ENCODE measurements around the gene DENND4A. TPM values are rescaled to one million over a fixed set of nuclear protein-coding genes. Genes with fewer than 3 reads are reported as not detected.
"Not testable (repeated sequence)": the region's sequence is repeated elsewhere in the genome, so short reads cannot be mapped to it uniquely, and the experiment has no call there.

The DENND4A gene
- total and polyA plus RNA-seq, 4 donors, result 25.0 to 69.6 (median 38.7) TPM

DNA sequence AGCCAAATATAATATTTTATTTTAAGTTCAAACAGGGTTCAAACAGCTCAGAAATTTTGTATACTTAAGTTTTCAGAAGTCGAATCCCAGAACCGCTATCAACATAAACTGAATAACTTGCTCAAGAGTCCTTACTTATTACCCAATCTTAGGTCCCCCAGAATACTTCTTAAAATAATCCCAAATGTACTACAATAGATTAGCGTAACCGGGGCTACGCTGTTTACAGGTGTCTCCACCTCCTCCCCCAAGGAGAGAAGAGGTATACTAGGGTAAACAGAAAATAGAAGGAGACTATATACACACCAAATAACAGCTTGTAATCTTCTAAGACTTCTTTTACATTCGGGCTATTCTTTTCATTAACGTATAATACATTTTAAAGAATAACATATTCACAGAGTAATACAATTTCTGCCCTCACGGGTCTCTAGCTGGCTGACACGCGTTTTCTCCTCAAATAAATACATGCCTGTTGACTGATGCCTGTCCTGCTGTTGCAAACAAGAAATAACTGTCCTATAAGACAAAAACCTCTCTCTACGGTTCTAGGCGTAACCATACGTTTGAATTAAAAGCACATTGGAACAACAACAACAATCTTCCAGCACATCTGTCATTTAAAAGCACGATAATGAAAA lies 1.3 kb downstream of the DENND4A start:
- WGBS (ENCODE audit: insufficient coverage), result 0% methylated on average over 7 of the region's 14 CpGs
- Histone ChIP-seq H3K9me3 (ENCODE audit: control insufficient read depth, insufficient read depth, low read length) (no peaks in the 10 kb centered on the region), H3K27me3 (ENCODE audit: control insufficient read depth, insufficient read depth, low read length) (no peaks in the 10 kb centered on the region), H3K4me1 (ENCODE audit: control insufficient read depth, insufficient read depth, low read length) (peaks cover 4% of the 10 kb centered on the region), H3K27ac (ENCODE audit: low read depth, low read length) (peak overlapping the region; percentile 93), H3K36me3 (ENCODE audit: control insufficient read depth, insufficient read depth, low read length) (no peaks in the 10 kb centered on the region), H3K4me3 (ENCODE audit: low read depth, low read length) (peak overlapping the region; percentile 76)
- DNase-seq (ENCODE audit: low read depth in 4 of 6, low spot score in 6 of 6), result peak in 3 of 6 donors; percentile 14 to 53 (median 21)

DNA sequence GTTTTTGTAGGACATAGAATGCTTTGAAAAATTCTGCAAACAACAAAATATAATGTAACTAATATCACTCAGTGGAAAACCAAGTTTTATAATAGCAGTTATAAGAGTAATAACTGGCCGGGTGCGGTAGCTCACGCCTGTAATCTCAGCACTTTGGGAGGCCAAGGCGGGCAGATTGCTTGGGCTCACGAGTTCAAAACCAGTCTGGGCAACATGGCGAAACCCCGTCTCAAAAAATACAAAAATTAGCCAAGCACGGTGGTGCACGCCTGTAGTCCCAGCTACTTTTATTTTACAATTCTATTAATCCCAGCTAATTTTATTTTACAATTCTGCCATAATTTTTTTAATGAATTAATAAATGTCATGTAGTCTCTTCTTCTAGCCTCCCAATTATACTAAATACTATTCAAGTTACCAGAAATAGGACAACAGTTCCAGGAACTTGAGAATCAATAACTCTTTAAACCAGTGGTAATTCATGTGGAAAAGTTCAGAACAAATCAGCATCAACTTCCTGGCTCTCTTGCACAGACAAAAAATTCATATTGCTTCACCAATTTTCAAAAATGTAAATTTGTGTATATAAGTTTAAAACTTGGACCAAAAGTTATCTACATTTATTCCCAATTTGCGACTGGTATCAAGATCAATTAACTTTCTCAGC lies 2.2 kb downstream of the DENND4A start:
- Histone ChIP-seq H3K4me3 (ENCODE audit: low read depth, low read length) (no peak overlapping the region), H3K27ac (ENCODE audit: low read depth, low read length) (no peak overlapping the region), H3K27me3 (ENCODE audit: control insufficient read depth, insufficient read depth, low read length) (no peaks in the 10 kb centered on the region), H3K36me3 (ENCODE audit: control insufficient read depth, insufficient read depth, low read length) (no peaks in the 10 kb centered on the region), H3K9me3 (ENCODE audit: control insufficient read depth, insufficient read depth, low read length) (no peaks in the 10 kb centered on the region), H3K4me1 (ENCODE audit: control insufficient read depth, insufficient read depth, low read length) (peaks cover 4% of the 10 kb centered on the region)
- DNase-seq (ENCODE audit: low read depth in 4 of 6, low spot score in 6 of 6), result no peak
- 91% methylated on average over 5 of the region's 10 CpGs for WGBS (ENCODE audit: insufficient coverage)

DNA sequence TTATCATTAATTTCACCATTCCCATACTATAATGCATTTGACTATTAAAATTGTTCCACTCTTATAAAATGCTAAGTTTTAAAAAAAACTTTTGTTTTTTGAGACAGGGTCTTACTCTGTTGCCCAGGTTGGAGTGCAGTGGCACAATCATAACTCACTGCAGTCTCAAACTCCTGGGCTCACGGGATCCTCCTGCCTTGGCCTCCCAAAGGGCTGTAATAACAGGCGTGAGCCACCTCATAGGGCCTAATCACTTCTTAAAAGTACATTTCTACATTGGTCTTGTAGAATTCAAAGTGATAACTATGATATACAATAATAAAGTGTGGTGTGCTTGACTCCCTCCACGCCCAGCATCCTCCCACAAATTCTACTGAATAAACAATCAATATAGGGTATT lies 3.0 kb downstream of the DENND4A start:
- Histone ChIP-seq H3K27ac (ENCODE audit: low read depth, low read length) (no peak overlapping the region), H3K4me1 (ENCODE audit: control insufficient read depth, insufficient read depth, low read length) (peaks cover 4% of the 10 kb centered on the region), H3K9me3 (ENCODE audit: control insufficient read depth, insufficient read depth, low read length) (no peaks in the 10 kb centered on the region), H3K36me3 (ENCODE audit: control insufficient read depth, insufficient read depth, low read length) (no peaks in the 10 kb centered on the region), H3K4me3 (ENCODE audit: low read depth, low read length) (no peak overlapping the region), H3K27me3 (ENCODE audit: control insufficient read depth, insufficient read depth, low read length) (no peaks in the 10 kb centered on the region)
- no peak for DNase-seq (ENCODE audit: low read depth in 4 of 6, low spot score in 6 of 6)
- no CpG with 5 or more reads among the region's 3 CpGs for WGBS (ENCODE audit: insufficient coverage)

DNA sequence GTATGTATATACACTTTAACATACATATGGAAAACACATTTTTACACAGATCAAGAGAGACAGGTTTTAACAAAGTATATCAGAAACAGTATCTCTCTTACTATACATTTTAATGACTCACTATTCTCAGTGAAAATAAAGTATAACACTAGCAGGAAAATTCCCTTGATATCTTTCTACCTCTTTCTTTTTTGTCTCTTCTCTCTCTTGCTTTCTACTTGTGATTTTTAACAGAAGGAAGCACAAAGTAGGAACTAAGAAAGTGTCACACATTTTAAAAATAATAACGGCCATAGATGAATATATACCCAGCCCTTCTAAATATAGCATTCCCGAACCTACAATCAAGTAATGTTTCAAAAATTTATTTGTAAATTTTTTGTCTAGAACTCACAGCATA lies 4.8 kb downstream of the DENND4A start:
- Histone ChIP-seq H3K9me3 (ENCODE audit: control insufficient read depth, insufficient read depth, low read length) (no peaks in the 10 kb centered on the region), H3K27ac (ENCODE audit: low read depth, low read length) (no peak overlapping the region), H3K27me3 (ENCODE audit: control insufficient read depth, insufficient read depth, low read length) (no peaks in the 10 kb centered on the region), H3K36me3 (ENCODE audit: control insufficient read depth, insufficient read depth, low read length) (no peaks in the 10 kb centered on the region), H3K4me3 (ENCODE audit: low read depth, low read length) (no peak overlapping the region), H3K4me1 (ENCODE audit: control insufficient read depth, insufficient read depth, low read length) (no peaks in the 10 kb centered on the region)
- no peak for DNase-seq (ENCODE audit: low read depth in 4 of 6, low spot score in 6 of 6)
- no CpG with 5 or more reads among the region's 2 CpGs for WGBS (ENCODE audit: insufficient coverage)

DNA sequence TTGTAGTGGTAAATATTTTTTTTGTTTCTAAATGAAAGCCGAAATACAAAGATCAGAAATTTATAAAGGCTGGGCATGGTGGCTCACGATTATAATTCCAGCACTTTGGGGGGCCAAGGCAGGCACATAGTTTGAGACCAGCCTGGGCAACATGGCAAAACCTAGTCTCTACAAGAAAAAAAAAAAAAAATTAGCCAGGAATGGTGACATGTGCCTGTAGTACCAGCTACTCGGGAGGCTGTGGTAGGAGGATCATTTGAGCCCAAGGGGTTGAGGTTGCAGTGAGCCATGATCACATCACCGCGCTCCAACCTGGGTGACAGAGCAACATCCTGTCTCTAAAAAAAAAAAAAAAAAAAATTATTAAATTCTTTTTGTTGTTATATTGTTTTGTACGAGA lies 6.9 kb downstream of the DENND4A start:
- H3K4me3 ChIP-seq (ENCODE audit: low read depth, low read length), result no peak overlapping the region
- no peak for DNase-seq (ENCODE audit: low read depth in 4 of 6, low spot score in 6 of 6)
- no peaks in the 10 kb centered on the region for H3K27me3 ChIP-seq (ENCODE audit: control insufficient read depth, insufficient read depth, low read length)
- H3K27ac ChIP-seq (ENCODE audit: low read depth, low read length), result no peak overlapping the region
- no peaks in the 10 kb centered on the region for H3K36me3 ChIP-seq (ENCODE audit: control insufficient read depth, insufficient read depth, low read length)
- no peaks in the 10 kb centered on the region for H3K4me1 ChIP-seq (ENCODE audit: control insufficient read depth, insufficient read depth, low read length)
- no peaks in the 10 kb centered on the region for H3K9me3 ChIP-seq (ENCODE audit: control insufficient read depth, insufficient read depth, low read length)
- no CpG with 5 or more reads among the region's 6 CpGs for WGBS (ENCODE audit: insufficient coverage)

DNA sequence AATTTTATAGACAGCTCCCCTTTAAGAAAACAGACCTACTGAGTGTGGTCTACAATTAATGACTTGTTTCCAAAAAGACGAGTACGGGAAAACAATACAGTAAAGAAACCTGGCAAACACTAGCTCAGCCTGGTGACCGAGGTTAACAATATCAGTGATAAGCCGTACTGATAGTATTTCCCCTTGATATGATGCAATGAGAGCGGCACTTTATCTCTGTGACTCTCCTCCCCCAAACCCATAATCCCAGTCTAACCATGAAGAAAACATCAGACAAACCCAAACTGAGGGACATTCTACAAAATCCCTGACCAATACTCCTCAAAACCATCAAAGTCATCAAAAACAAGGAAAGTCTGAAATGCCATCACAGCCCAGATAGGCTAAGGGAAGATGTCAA lies 8.2 kb downstream of the DENND4A start:
- 100% methylated on average over 2 of the region's 5 CpGs for WGBS (ENCODE audit: insufficient coverage)
- Histone ChIP-seq H3K27ac (ENCODE audit: low read depth, low read length) (no peak overlapping the region), H3K36me3 (ENCODE audit: control insufficient read depth, insufficient read depth, low read length) (no peaks in the 10 kb centered on the region), H3K9me3 (ENCODE audit: control insufficient read depth, insufficient read depth, low read length) (no peaks in the 10 kb centered on the region), H3K4me3 (ENCODE audit: low read depth, low read length) (no peak overlapping the region), H3K4me1 (ENCODE audit: control insufficient read depth, insufficient read depth, low read length) (no peaks in the 10 kb centered on the region), H3K27me3 (ENCODE audit: control insufficient read depth, insufficient read depth, low read length) (no peaks in the 10 kb centered on the region)
- DNase-seq (ENCODE audit: low read depth in 4 of 6, low spot score in 6 of 6), result no peak

DNA sequence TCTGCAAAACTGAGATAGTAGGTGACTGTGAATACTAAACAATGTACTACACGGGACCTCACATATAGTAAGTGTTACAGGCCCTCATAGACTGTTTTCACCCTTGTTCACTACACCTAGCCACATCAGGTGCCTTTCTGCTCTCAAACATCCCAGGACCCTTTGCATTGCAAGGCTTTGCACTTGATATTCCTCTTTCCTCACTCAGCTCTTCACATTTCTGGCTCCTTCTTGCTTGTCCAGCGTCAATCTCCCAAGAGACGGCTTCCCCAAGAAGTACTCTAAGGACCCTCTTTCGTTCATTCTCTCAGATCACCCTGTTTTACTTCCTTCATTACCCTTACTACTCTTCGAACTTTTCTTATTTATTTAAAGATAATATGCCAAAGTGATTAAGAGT lies 10.0 kb downstream of the DENND4A start:
- Histone ChIP-seq H3K27ac (ENCODE audit: low read depth, low read length) (no peak overlapping the region), H3K4me3 (ENCODE audit: low read depth, low read length) (no peak overlapping the region), H3K4me1 (ENCODE audit: control insufficient read depth, insufficient read depth, low read length) (no peaks in the 10 kb centered on the region), H3K9me3 (ENCODE audit: control insufficient read depth, insufficient read depth, low read length) (no peaks in the 10 kb centered on the region), H3K36me3 (ENCODE audit: control insufficient read depth, insufficient read depth, low read length) (no peaks in the 10 kb centered on the region), H3K27me3 (ENCODE audit: control insufficient read depth, insufficient read depth, low read length) (no peaks in the 10 kb centered on the region)
- 86% methylated on average over 4 of the region's 5 CpGs for WGBS (ENCODE audit: insufficient coverage)
- DNase-seq (ENCODE audit: low read depth in 4 of 6, low spot score in 6 of 6), result no peak

DNA sequence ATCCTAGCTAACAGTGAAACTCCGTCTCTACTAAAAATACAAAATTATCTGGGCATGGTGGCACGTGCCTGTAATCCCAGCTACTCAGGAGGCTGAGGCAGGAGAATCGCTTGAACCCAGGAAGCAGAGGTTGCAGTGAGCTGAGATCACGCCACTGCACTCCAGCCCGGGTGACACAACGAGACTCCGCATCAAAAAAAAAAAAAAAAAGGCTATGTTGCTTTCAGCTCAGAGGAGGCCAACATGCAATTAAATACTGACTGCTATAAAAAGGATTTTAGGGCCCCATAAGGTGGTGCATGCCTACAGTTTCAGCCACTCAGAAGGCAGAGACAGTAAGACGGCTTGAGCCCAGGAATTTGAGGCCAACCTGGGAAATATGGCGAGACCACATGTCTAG lies 13.4 kb downstream of the DENND4A start:
- DNase-seq (ENCODE audit: low read depth in 4 of 6, low spot score in 6 of 6); H3K27me3 ChIP-seq (ENCODE audit: control insufficient read depth, insufficient read depth, low read length); H3K27ac ChIP-seq (ENCODE audit: low read depth, low read length); H3K9me3 ChIP-seq (ENCODE audit: control insufficient read depth, insufficient read depth, low read length); H3K36me3 ChIP-seq (ENCODE audit: control insufficient read depth, insufficient read depth, low read length); H3K4me1 ChIP-seq (ENCODE audit: control insufficient read depth, insufficient read depth, low read length); H3K4me3 ChIP-seq (ENCODE audit: low read depth, low read length): not testable (repeated sequence)
- WGBS (ENCODE audit: insufficient coverage), result 58% methylated on average over 2 of the region's 9 CpGs

DNA sequence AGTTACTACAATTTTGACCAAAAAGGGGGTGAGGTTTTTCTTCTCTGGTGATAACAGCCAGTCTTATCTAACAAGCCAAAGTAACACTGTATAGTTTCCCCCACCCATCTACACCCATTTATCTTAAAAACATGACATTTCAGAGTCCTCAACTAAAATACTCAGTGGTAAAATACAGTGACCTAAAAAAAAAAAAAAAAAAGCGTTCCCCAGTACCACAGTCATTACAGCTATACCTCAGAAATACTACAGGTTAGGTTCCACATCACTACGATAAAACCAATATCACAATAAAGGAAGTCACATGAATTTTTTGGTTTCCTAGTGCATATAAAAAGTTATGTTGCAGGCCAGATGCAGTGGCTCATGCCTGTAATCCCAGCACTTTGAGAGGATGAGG lies 13.8 kb downstream of the DENND4A start:
- DNase-seq (ENCODE audit: low read depth in 4 of 6, low spot score in 6 of 6), result no peak
- no peaks in the 10 kb centered on the region for H3K27me3 ChIP-seq (ENCODE audit: control insufficient read depth, insufficient read depth, low read length)
- H3K4me1 ChIP-seq (ENCODE audit: control insufficient read depth, insufficient read depth, low read length), result no peaks in the 10 kb centered on the region
- WGBS (ENCODE audit: insufficient coverage), result no CpG with 5 or more reads among the region's 2 CpGs
- no peak overlapping the region for H3K4me3 ChIP-seq (ENCODE audit: low read depth, low read length)
- H3K36me3 ChIP-seq (ENCODE audit: control insufficient read depth, insufficient read depth, low read length), result no peaks in the 10 kb centered on the region
- no peak overlapping the region for H3K27ac ChIP-seq (ENCODE audit: low read depth, low read length)
- no peaks in the 10 kb centered on the region for H3K9me3 ChIP-seq (ENCODE audit: control insufficient read depth, insufficient read depth, low read length)

DNA sequence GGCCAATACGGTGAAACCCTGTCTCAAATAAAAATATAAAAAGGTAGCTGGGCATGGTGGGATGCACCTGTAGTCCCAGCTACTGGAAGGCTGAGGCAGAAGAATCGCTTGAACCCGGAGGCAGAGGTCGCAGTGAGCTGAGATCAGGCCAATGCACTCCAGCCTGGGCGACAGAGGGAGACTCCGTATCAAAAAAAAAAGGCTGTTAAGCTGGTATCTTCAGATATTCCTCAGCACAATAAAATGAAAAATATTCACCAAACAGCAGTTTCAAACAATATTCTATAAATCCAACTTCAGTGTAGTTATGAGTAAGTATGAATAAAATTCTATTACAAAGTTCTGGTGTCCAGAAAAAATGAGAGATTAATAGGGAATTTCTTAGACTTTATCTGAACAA lies 14.2 kb downstream of the DENND4A start:
- H3K4me3 ChIP-seq (ENCODE audit: low read depth, low read length), result no peak overlapping the region
- no peaks in the 10 kb centered on the region for H3K9me3 ChIP-seq (ENCODE audit: control insufficient read depth, insufficient read depth, low read length)
- H3K36me3 ChIP-seq (ENCODE audit: control insufficient read depth, insufficient read depth, low read length), result no peaks in the 10 kb centered on the region
- DNase-seq (ENCODE audit: low read depth in 4 of 6, low spot score in 6 of 6), result no peak
- H3K27ac ChIP-seq (ENCODE audit: low read depth, low read length), result no peak overlapping the region
- WGBS (ENCODE audit: insufficient coverage), result 95% methylated on average over 4 of the region's 6 CpGs
- H3K4me1 ChIP-seq (ENCODE audit: control insufficient read depth, insufficient read depth, low read length), result no peaks in the 10 kb centered on the region
- H3K27me3 ChIP-seq (ENCODE audit: control insufficient read depth, insufficient read depth, low read length), result no peaks in the 10 kb centered on the region

Data from spinal cord (tissue), 10 donors.